ENCODE results near the gene CFLAR.
"Not testable (repeated sequence)": the region's sequence is repeated elsewhere in the genome, so short reads cannot be mapped to it uniquely, and the experiment has no call there.

Gene CFLAR

GRCh38 chr2:201182650-201183364 is 66.8 kb downstream of the CFLAR start, which contains the start of gene CASP10:
TSS of gene CASP10 (plus strand) at chr2:201183141. CDS start at chr2:201185778, 2,637 bp downstream.
- no peak for TF ChIP-seq CTCF (IDR thresholded peaks at IDR 0.05; ENCODE audit: insufficient read depth, missing control alignments)
- FAIRE-seq (no peak), DNase-seq (ENCODE audit: insufficient read length, low spot score) (no peak)

GRCh38 chr2:201183365-201183727 is 67.4 kb downstream of the CFLAR start:
- TF ChIP-seq CTCF (IDR thresholded peaks at IDR 0.05; ENCODE audit: insufficient read depth, missing control alignments) = no peak
- DNase-seq (ENCODE audit: insufficient read length, low spot score) = no peak
- FAIRE-seq = no peak

- not testable (repeated sequence) for DNase-seq (ENCODE audit: insufficient read length, low spot score); FAIRE-seq
Measured at GRCh38 chr2:201183835-201184234, 67.9 kb downstream of the CFLAR start.

GRCh38 chr2:201184248-201184647 is 68.3 kb downstream of the CFLAR start:
- DNase-seq (ENCODE audit: insufficient read length, low spot score); FAIRE-seq: not testable (repeated sequence)

GRCh38 chr2:201185863-201186262 is 69.9 kb downstream of the CFLAR start:
- no peak for DNase-seq (ENCODE audit: insufficient read length, low spot score)
- FAIRE-seq = no peak

GRCh38 chr2:201186982-201187381 is 71.0 kb downstream of the CFLAR start:
- TF ChIP-seq CTCF (IDR thresholded peaks at IDR 0.05; ENCODE audit: insufficient read depth, missing control alignments) = no peak
- no peak for FAIRE-seq
- DNase-seq (ENCODE audit: insufficient read length, low spot score) = no peak

More at GRCh38 chr2:201185863-201186262, 69.9 kb downstream of the CFLAR start:
- no peak for TF ChIP-seq CTCF (IDR thresholded peaks at IDR 0.05; ENCODE audit: insufficient read depth, missing control alignments)

GRCh38 chr2:201188449-201188848 is 72.5 kb downstream of the CFLAR start:
- no peak for FAIRE-seq

More at GRCh38 chr2:201188449-201188848, 72.5 kb downstream of the CFLAR start:
- TF ChIP-seq CTCF (IDR thresholded peaks at IDR 0.05; ENCODE audit: insufficient read depth, missing control alignments) = no peak
- no peak for DNase-seq (ENCODE audit: insufficient read length, low spot score)

Measured in D721Med (cell line).